Right ventricle myocardium superior (tissue), 1 donor: ENCODE measurements around the gene ENO1. TPM values are rescaled to one million over a fixed set of nuclear protein-coding genes. Genes with fewer than 3 reads are reported as not detected.
"Not testable (repeated sequence)": the region's sequence is repeated elsewhere in the genome, so short reads cannot be mapped to it uniquely, and the experiment has no call there.

Experiments used
- ATAC-seq: fragments of 200-7000 bp; cut with Tn5 transposase; one replicate; pipeline ENCODE4 v1.9.1; 2020; ENCODE audit warnings: mild to moderate bottlenecking; ENCODE audit not compliant: poor library complexity
- DNase-seq: peaks from one replicate; pipeline ENCODE4 v3.0.0-alpha.2; 2020
- intact Hi-C: fragments of 100-400 bp; cut with DNase I; formaldehyde crosslinking; loops from one replicate; pipeline ENCODE4 v1.11.2; 2022
- total RNA-seq: library from RNA; stranded (reverse); fragmentation: NEBNext Ultra II Directional; extraction: Animal tissue kit (Norgen Biotek cat#: 25700); gene quantifications from one replicate; pipeline ENCODE4 v1.2.1, GENCODE V29; 2021
- donor health status: DM: no; HTN: yes; CAD: no; lungs with severe emphysema.

The ENO1 gene
- total RNA-seq, 1 donor from 2014 or later: 136 TPM

GRCh38 chr1:8899046-8899445 lies 20.6 kb upstream of the ENO1 start:
- no peak for ATAC-seq
- intact Hi-C loops: no loop called here
- no peak for DNase-seq

- intact Hi-C loops, ATAC-seq, DNase-seq: not testable (repeated sequence)
These were observed 19.9 kb upstream of the ENO1 start for GRCh38 chr1:8898418-8898817.

GRCh38 chr1:8897505-8897904 lies 19.0 kb upstream of the ENO1 start:
- ATAC-seq, DNase-seq, intact Hi-C loops: not testable (repeated sequence)

GRCh38 chr1:8896775-8897174 lies 18.3 kb upstream of the ENO1 start:
- intact Hi-C loops, DNase-seq, ATAC-seq: not testable (repeated sequence)

- DNase-seq (no peak), ATAC-seq (no peak)
- intact Hi-C loops: no loop called here
These were observed 13.5 kb upstream of the ENO1 start for GRCh38 chr1:8892026-8892425.

GRCh38 chr1:8891401-8891800 lies 12.9 kb upstream of the ENO1 start:
- ATAC-seq (no peak), DNase-seq (no peak)
- intact Hi-C loops: no loop called here

GRCh38 chr1:8889925-8890785 lies 11.7 kb upstream of the ENO1 start:
- intact Hi-C loops: no loop called here
- peak; percentile 95 for DNase-seq
- peak; percentile 97 for ATAC-seq

- intact Hi-C loops: no loop called here
- DNase-seq (no peak), ATAC-seq (peak; percentile 50)
These were observed 10.8 kb upstream of the ENO1 start for GRCh38 chr1:8889103-8889846.

- intact Hi-C loops: no loop called here
- ATAC-seq (no peak), DNase-seq (no peak)
These were observed 8.1 kb upstream of the ENO1 start for GRCh38 chr1:8886589-8886988.

GRCh38 chr1:8886031-8886524 lies 7.6 kb upstream of the ENO1 start:
- intact Hi-C loops, DNase-seq, ATAC-seq: not testable (repeated sequence)

GRCh38 chr1:8884105-8884504 lies 5.6 kb upstream of the ENO1 start:
- ATAC-seq, intact Hi-C loops, DNase-seq: not testable (repeated sequence)

GRCh38 chr1:8883491-8883890 lies 5.0 kb upstream of the ENO1 start:
- intact Hi-C loops: no loop called here
- DNase-seq (no peak), ATAC-seq (no peak)

- ATAC-seq (peak; percentile 15), DNase-seq (peak; percentile 64)
- intact Hi-C loops: no loop called here
These were observed 1.6 kb upstream of the ENO1 start for GRCh38 chr1:8879922-8880676.

- DNase-seq (no peak), ATAC-seq (no peak)
- intact Hi-C loops: no loop called here
These were observed 1.0 kb upstream of the ENO1 start for GRCh38 chr1:8879464-8879921.

- DNase-seq (peak; percentile 99), ATAC-seq (peak; percentile 93)
These were observed 395 bp upstream of the ENO1 start for GRCh38 chr1:8878698-8879463.

GRCh38 chr1:8876087-8876486 lies 2.4 kb downstream of the ENO1 start:
- ATAC-seq (no peak), DNase-seq (no peak)
- intact Hi-C loops: no loop called here

More at GRCh38 chr1:8878698-8879463, 395 bp upstream of the ENO1 start:
- intact Hi-C loops: no loop called here

- ATAC-seq: no peak
- DNase-seq: no peak
- intact Hi-C loops: no loop called here
These were observed 3.1 kb downstream of the ENO1 start for GRCh38 chr1:8875216-8875861.
